HepG2 (cell line): Measurements from ENCODE around the gene SHISAL1. TPM values are rescaled to one million over a fixed set of nuclear protein-coding genes. Genes with fewer than 3 reads are reported as not detected.

Experiments
- ATAC-seq: fragments of 200-7000 bp; cut with Tn5 transposase; 3 replicates; pipeline ENCODE4 v1.9.1; 2020; ENCODE audit warnings: mild to moderate bottlenecking, moderate library complexity
- BruUV-seq: library from RNA; stranded (reverse); fragments of 400-500 nt; replicated peaks from 2 replicates; lab custom pipeline; 2021; lab: Mats Ljungman, UMichigan
- CTCF ChIA-PET: fragments of 300-600 bp; formaldehyde crosslinking; extraction: SDS; loops from one replicate; lab custom pipeline; 2021; ENCODE audit warnings: low total read pairs, inconsistent platforms, low intra/inter-chr PET ratio; lab: Yijun Ruan, JAX
- POLR2A ChIA-PET: fragments of 350-600 bp; sonication (Branson Sonifier 250); formaldehyde crosslinking; loops from one replicate; lab custom pipeline; 2020; ENCODE audit warnings: antibody characterized with exemption, inconsistent platforms; lab: Yijun Ruan, JAX
- DNase-seq: peaks from one replicate; pipeline ENCODE4 v3.0.0-alpha.2; 2015; ENCODE audit warnings: low spot score
- FAIRE-seq: peaks from 3 replicates; lab custom pipeline; 2011; peaks lifted over from hg19 to GRCh38; lab: Jason Lieb, UNC
- H2AFZ ChIP-seq: one replicate; pipeline ENCODE4 v1.6.1; 2011; ENCODE audit warnings: low read length, inconsistent platforms
- H3K27ac ChIP-seq: fragments of 300-600 bp; 3 replicates; pipeline ENCODE4 v1.8.0; 2011; ENCODE audit warnings: mixed run types, mild to moderate bottlenecking, mixed read lengths, low read length, inconsistent platforms; ENCODE audit not compliant: insufficient read depth; ENCODE audit errors: extremely low read length
- H3K27me3 ChIP-seq, 2 experiments: fragments of 200-600 bp in 1 of 2; 2 replicates in 1 of 2; 3 replicates in 1 of 2; pipeline versions ENCODE4 v1.6.0 to v1.8.0; 2011; ENCODE audit warnings: low read length in 2 of 2, mild to moderate bottlenecking in 2 of 2, moderate library complexity in 2 of 2, inconsistent platforms in 1 of 2; ENCODE audit not compliant: insufficient read depth in 2 of 2, control insufficient read depth in 1 of 2
- H3K36me3 ChIP-seq, 2 experiments: fragments of 200-600 bp in 1 of 2; replicated peaks in 1 of 2; 2 replicates in 1 of 2; 3 replicates in 1 of 2; pipeline versions ENCODE4 v1.5.1 to v1.8.0; 2011; ENCODE audit warnings: low read length in 2 of 2, inconsistent platforms in 1 of 2; ENCODE audit not compliant: insufficient read depth in 2 of 2, control insufficient read depth in 1 of 2
- H3K4me1 ChIP-seq: 2 replicates; pipeline ENCODE4 v1.5.1; 2012; ENCODE audit warnings: low read length, inconsistent platforms; ENCODE audit not compliant: insufficient read depth
- H3K4me2 ChIP-seq: 2 replicates; pipeline ENCODE4 v1.6.0; 2011; ENCODE audit warnings: low read depth, low read length, inconsistent platforms
- H3K4me3 ChIP-seq, 3 experiments: fragments of 200-600 bp in 1 of 3; sonication (generic), shearing (Covaris generic) in 1 of 3; replicated peaks in 1 of 3; 2 replicates each; pipeline ENCODE4 v1.5.1; 2011 to 2016; ENCODE audit warnings: low read length in 3 of 3, inconsistent platforms in 2 of 3, low read depth in 2 of 3, mild to moderate bottlenecking in 2 of 3, control low read depth in 1 of 3, mixed read lengths in 1 of 3; ENCODE audit not compliant: insufficient read depth in 1 of 3
- H3K79me2 ChIP-seq: one replicate; pipeline ENCODE4 v1.6.1; 2011; ENCODE audit warnings: low read length, inconsistent platforms; ENCODE audit not compliant: insufficient read depth
- H3K9ac ChIP-seq: 2 replicates; pipeline ENCODE4 v1.6.0; 2011; ENCODE audit warnings: mild to moderate bottlenecking, low read depth, low read length, inconsistent platforms; ENCODE audit not compliant: insufficient read depth
- H3K9me3 ChIP-seq: 2 replicates; pipeline ENCODE4 v1.5.1; 2012; ENCODE audit warnings: mild to moderate bottlenecking, low read length
- H4K20me1 ChIP-seq: 2 replicates; pipeline ENCODE4 v1.6.0; 2011; ENCODE audit warnings: inconsistent platforms, mild to moderate bottlenecking, low read length, moderate library complexity; ENCODE audit not compliant: insufficient read depth
- KLF11 ChIP-seq: IDR thresholded peaks from 2 replicates; pipeline ENCODE4 v1.6.1; 2016; ENCODE audit warnings: missing compliant biosample characterization
- NR2F2 ChIP-seq: IDR thresholded peaks from 2 replicates; pipeline ENCODE4 v1.6.1; 2012; ENCODE audit warnings: low read depth, inconsistent platforms, borderline replicate concordance
- RNF219 ChIP-seq: sonication (generic); formaldehyde crosslinking; IDR thresholded peaks from 2 replicates; pipeline ENCODE4 v1.5.0; 2020; ENCODE audit warnings: mild to moderate bottlenecking, missing genetic modification reagents
- SMAD3 ChIP-seq: sonication (generic); formaldehyde crosslinking; IDR thresholded peaks from 2 replicates; pipeline ENCODE4 v1.4.0; 2020; ENCODE audit warnings: missing genetic modification reagents
- SOX6 ChIP-seq, 2 experiments: fragments of 450-650 bp in 1 of 2; sonication (generic) in 1 of 2; formaldehyde crosslinking in 1 of 2; IDR thresholded peaks; 2 replicates each; pipeline versions ENCODE4 v1.4.0 to v1.6.1; 2017 to 2020; ENCODE audit warnings: antibody characterized with exemption in 1 of 2, mild to moderate bottlenecking in 1 of 2, missing genetic modification reagents in 1 of 2
- SRY ChIP-seq: sonication (generic); formaldehyde crosslinking; IDR thresholded peaks from 2 replicates; pipeline ENCODE4 v1.8.0; 2022; ENCODE audit warnings: mild to moderate bottlenecking, missing genetic modification reagents
- ZBTB1 ChIP-seq: sonication (generic); formaldehyde crosslinking; IDR thresholded peaks from 2 replicates; pipeline ENCODE4 v1.4.0; 2020; ENCODE audit warnings: missing genetic modification reagents, borderline replicate concordance
- ZMAT3 ChIP-seq: sonication (generic); formaldehyde crosslinking; conservative IDR thresholded peaks from 2 replicates; pipeline ENCODE4 v1.7.0; 2021; ENCODE audit warnings: missing genetic modification reagents
- ZNF282 ChIP-seq: fragments of 450-650 bp; IDR thresholded peaks from 2 replicates; pipeline ENCODE4 v1.6.1; 2018; ENCODE audit not compliant: partially characterized antibody
- ZNF703 ChIP-seq: sonication (generic); formaldehyde crosslinking; IDR thresholded peaks from 2 replicates; pipeline ENCODE4 v1.5.1; 2020; ENCODE audit warnings: missing genetic modification reagents, mild to moderate bottlenecking, moderate library complexity, borderline replicate concordance
- WGBS: methylation state at CpG from one replicate; pipeline ENCODE4 v1.1.6; 2017; ENCODE audit warnings: low lambda C conversion rate; 5-methylcytosine and 5-hydroxymethylcytosine counted together
- in situ Hi-C: cut with HindIII; loops from 2 replicates; pipeline ENCODE4 v1.10.0; 2017; ENCODE audit warnings: low pct_unique_long_range_greater_than_20kb; ENCODE audit not compliant: extremely low pct_ligation_motif_present
- intact Hi-C: fragments of 100-400 bp; cut with micrococcal nuclease; formaldehyde crosslinking; loops from one replicate; pipeline ENCODE4 v1.10.0; 2022; ENCODE audit not compliant: unreplicated experiment
- polyA plus RNA-seq, 8 experiments: library from polyadenylated mRNA; depleted of rRNA in 3 of 8; stranded (reverse) in 7 of 8; unstranded in 1 of 8; fragments of >200 nt; fragmentation: Illumina TruSeq in 4 of 8; extraction: Trizol in 4 of 8; gene quantifications; 2 replicates each; pipeline versions ENCODE4 v1.2.1 to v1.2.3, GENCODE V29; 2011 to 2016; ENCODE audit warnings: low read depth in 4 of 8, missing spikeins in 1 of 8, mixed read lengths in 1 of 8; ENCODE audit not compliant: insufficient read depth in 1 of 8
- total RNA-seq, 5 experiments: library from RNA; depleted of rRNA; stranded (reverse); fragments of >200 nt; fragmentation: Illumina TruSeq; extraction: Trizol; gene quantifications; 2 replicates each; pipeline ENCODE4 v1.2.3, GENCODE V29; 2016; ENCODE audit warnings: low read depth in 1 of 5
- TF ChIP-seq, protein P1 (sequence below): IDR thresholded peaks from 2 replicates; pipeline ENCODE4 v1.6.1; 2016; ENCODE audit warnings: low read depth, missing genetic modification reagents, missing compliant biosample characterization

Gene SHISAL1
- total and polyA plus RNA-seq, 2 of the 13 experiments (the other 11 are each of a cell fraction or from before 2014, with no cell fraction given): not detected

GRCh38 chr22:44210722-44211121, 102.0 kb downstream of the SHISAL1 start (continued):
- no peak for TF ChIP-seq RNF219

- FAIRE-seq (no peak), DNase-seq (no peak), ATAC-seq (no peak)
- ChIA-PET POLR2A (no interaction called here), CTCF (no interaction called here)
- Histone ChIP-seq H3K36me3 (no peaks in the 10 kb centered on the region), H3K4me3 (no peak overlapping the region), H3K4me1 (no peaks in the 10 kb centered on the region), H3K27ac (no peak overlapping the region), H3K9me3 (no peaks in the 10 kb centered on the region), H4K20me1 (no peaks in the 10 kb centered on the region), H3K79me2 (no peaks in the 10 kb centered on the region), H3K27me3 (peaks cover 0 to 4% of the 10 kb centered on the region in 2 experiments; a peak in 2 of 5 replicates), H3K4me2 (no peak overlapping the region), H2AFZ (no peak overlapping the region), H3K9ac (no peak overlapping the region)
- intact Hi-C loops (no loop called here), in situ Hi-C loops (no loop called here)
- TF ChIP-seq, protein P1, sequence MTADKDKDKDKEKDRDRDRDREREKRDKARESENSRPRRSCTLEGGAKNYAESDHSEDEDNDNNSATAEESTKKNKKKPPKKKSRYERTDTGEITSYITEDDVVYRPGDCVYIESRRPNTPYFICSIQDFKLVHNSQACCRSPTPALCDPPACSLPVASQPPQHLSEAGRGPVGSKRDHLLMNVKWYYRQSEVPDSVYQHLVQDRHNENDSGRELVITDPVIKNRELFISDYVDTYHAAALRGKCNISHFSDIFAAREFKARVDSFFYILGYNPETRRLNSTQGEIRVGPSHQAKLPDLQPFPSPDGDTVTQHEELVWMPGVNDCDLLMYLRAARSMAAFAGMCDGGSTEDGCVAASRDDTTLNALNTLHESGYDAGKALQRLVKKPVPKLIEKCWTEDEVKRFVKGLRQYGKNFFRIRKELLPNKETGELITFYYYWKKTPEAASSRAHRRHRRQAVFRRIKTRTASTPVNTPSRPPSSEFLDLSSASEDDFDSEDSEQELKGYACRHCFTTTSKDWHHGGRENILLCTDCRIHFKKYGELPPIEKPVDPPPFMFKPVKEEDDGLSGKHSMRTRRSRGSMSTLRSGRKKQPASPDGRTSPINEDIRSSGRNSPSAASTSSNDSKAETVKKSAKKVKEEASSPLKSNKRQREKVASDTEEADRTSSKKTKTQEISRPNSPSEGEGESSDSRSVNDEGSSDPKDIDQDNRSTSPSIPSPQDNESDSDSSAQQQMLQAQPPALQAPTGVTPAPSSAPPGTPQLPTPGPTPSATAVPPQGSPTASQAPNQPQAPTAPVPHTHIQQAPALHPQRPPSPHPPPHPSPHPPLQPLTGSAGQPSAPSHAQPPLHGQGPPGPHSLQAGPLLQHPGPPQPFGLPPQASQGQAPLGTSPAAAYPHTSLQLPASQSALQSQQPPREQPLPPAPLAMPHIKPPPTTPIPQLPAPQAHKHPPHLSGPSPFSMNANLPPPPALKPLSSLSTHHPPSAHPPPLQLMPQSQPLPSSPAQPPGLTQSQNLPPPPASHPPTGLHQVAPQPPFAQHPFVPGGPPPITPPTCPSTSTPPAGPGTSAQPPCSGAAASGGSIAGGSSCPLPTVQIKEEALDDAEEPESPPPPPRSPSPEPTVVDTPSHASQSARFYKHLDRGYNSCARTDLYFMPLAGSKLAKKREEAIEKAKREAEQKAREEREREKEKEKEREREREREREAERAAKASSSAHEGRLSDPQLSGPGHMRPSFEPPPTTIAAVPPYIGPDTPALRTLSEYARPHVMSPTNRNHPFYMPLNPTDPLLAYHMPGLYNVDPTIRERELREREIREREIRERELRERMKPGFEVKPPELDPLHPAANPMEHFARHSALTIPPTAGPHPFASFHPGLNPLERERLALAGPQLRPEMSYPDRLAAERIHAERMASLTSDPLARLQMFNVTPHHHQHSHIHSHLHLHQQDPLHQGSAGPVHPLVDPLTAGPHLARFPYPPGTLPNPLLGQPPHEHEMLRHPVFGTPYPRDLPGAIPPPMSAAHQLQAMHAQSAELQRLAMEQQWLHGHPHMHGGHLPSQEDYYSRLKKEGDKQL (CRISPR knock-in tag): no peak
- TF ChIP-seq ZNF282: no peak
- TF ChIP-seq ZNF703: no peak
- no peak for TF ChIP-seq ZBTB1 (CRISPR knock-in tag)
- TF ChIP-seq NR2F2: no peak
- TF ChIP-seq SOX6 (IDR thresholded peaks at IDR 0.05): no peak
- no peak for TF ChIP-seq SOX6 (CRISPR knock-in tag; IDR thresholded peaks at IDR 0.05)
- TF ChIP-seq SMAD3 (CRISPR knock-in tag): no peak
- TF ChIP-seq KLF11 (CRISPR knock-in tag): no peak
- TF ChIP-seq SRY: no peak
- TF ChIP-seq ZMAT3: no peak
- 0% methylated on average over 3 of the region's 3 CpGs for WGBS
- BruUV-seq: no TSS peak
Observed at GRCh38 chr22:44209343-44209742, 103.4 kb downstream of the SHISAL1 start.
